Transverse colon (tissue), 4 donors: ENCODE data around the gene RELL2.

ENCODE experiments used
- EP300 ChIP-seq: sonication (generic); formaldehyde crosslinking; IDR thresholded peaks from one replicate; pipeline ENCODE4 v1.6.1; 2017; ENCODE audit warnings: antibody characterized with exemption, low read depth
- POLR2A ChIP-seq: fragments of 450-650 bp; IDR thresholded peaks from one replicate; pipeline ENCODE4 v1.6.1; 2016; ENCODE audit warnings: antibody characterized with exemption, mild to moderate bottlenecking, moderate library complexity
- POLR2AphosphoS5 ChIP-seq, 3 donors: sonication (generic); formaldehyde crosslinking; IDR thresholded peaks; one replicate each; pipeline ENCODE4 v1.6.1; 2016; ENCODE audit warnings: antibody characterized with exemption in 3 of 3
- TF ChIP-seq, protein P1 (sequence below), 5 experiments: fragments of 200-600 bp in 3 of 5; fragments of 450-650 bp in 2 of 5; sonication (generic) in 3 of 5; IDR thresholded peaks; 1 replicate in 2 of 5; 2 replicates in 3 of 5; pipeline ENCODE4 v1.5.1; 2016 to 2017; ENCODE audit warnings: antibody characterized with exemption in 5 of 5, inconsistent platforms in 3 of 5, mild to moderate bottlenecking in 2 of 5, moderate library complexity in 1 of 5

DNA sequence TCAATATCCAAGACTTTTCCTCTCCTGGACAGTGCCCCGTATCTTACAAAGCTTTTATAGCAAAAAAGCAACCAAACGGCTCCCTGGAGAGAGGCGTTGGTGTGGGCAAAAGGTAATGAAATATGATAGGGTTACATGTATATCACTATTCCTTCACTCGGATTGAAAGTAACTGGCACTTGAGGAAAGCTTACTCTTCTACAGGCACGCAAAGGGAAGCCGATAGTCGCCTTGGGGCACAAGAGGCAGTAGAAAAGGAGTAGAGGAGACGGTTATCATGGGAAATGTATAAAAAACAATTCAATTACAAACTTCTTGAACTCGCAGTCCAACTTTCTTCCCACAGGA lies 19.1 kb upstream of the RELL2 start:
- TF ChIP-seq, protein P1, sequence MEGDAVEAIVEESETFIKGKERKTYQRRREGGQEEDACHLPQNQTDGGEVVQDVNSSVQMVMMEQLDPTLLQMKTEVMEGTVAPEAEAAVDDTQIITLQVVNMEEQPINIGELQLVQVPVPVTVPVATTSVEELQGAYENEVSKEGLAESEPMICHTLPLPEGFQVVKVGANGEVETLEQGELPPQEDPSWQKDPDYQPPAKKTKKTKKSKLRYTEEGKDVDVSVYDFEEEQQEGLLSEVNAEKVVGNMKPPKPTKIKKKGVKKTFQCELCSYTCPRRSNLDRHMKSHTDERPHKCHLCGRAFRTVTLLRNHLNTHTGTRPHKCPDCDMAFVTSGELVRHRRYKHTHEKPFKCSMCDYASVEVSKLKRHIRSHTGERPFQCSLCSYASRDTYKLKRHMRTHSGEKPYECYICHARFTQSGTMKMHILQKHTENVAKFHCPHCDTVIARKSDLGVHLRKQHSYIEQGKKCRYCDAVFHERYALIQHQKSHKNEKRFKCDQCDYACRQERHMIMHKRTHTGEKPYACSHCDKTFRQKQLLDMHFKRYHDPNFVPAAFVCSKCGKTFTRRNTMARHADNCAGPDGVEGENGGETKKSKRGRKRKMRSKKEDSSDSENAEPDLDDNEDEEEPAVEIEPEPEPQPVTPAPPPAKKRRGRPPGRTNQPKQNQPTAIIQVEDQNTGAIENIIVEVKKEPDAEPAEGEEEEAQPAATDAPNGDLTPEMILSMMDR (IDR thresholded peaks at IDR 0.05), result no peak
- TF ChIP-seq POLR2A (no peak), EP300 (no peak), POLR2AphosphoS5 (IDR thresholded peaks at IDR 0.05) (no peak)
